IMR-90 (cell line): ENCODE measurements around the gene CHRM4. TPM values are rescaled to one million over a fixed set of nuclear protein-coding genes. Genes with fewer than 3 reads are reported as not detected.

Source experiments
- ATAC-seq: fragments of 200-7000 bp; cut with Tn5 transposase; 2 replicates; pipeline ENCODE4 v1.9.1; 2020; ENCODE audit warnings: low read depth, mild to moderate bottlenecking, moderate library complexity
- BruUV-seq: library from RNA; stranded (reverse); fragments of 400-500 nt; replicated peaks from 2 replicates; lab custom pipeline; 2021; lab: Mats Ljungman, UMichigan
- CTCF ChIA-PET: fragments of 300-600 bp; formaldehyde crosslinking; extraction: SDS; loops from one replicate; lab custom pipeline; 2021; ENCODE audit warnings: antibody characterized with exemption; lab: Yijun Ruan, JAX
- POLR2A ChIA-PET: fragments of 300-600 bp; sonication (Branson Sonifier 250); formaldehyde crosslinking; loops from one replicate; lab custom pipeline; 2022; ENCODE audit warnings: antibody characterized with exemption; ENCODE audit not compliant: unreplicated experiment; lab: Charles Lee
- DNase-seq: peaks from one replicate; pipeline ENCODE4 v3.0.0; 2013
- H2AFZ ChIP-seq: replicated peaks from 2 replicates; pipeline ENCODE3; 2013; ENCODE audit warnings: low read length, mild to moderate bottlenecking; ENCODE audit not compliant: poor library complexity
- H2AK5ac ChIP-seq: 2 replicates; pipeline ENCODE4 v1.6.1; 2013; ENCODE audit warnings: low read depth, low read length, inconsistent platforms
- H2AK9ac ChIP-seq: replicated peaks from 2 replicates; pipeline ENCODE3; 2013; ENCODE audit warnings: mild to moderate bottlenecking, low read depth, low read length, moderate library complexity; ENCODE audit not compliant: poor library complexity
- H2BK120ac ChIP-seq: 2 replicates; pipeline ENCODE4 v1.6.1; 2013; ENCODE audit warnings: low read depth, low read length, inconsistent platforms
- H2BK15ac ChIP-seq: 3 replicates; pipeline ENCODE4 v1.6.1; 2013; ENCODE audit warnings: low read depth, low read length, inconsistent platforms
- H2BK20ac ChIP-seq: 2 replicates; pipeline ENCODE4 v1.6.1; 2013; ENCODE audit warnings: low read depth, mild to moderate bottlenecking, inconsistent platforms, low read length, moderate library complexity
- H2BK5ac ChIP-seq: 2 replicates; pipeline ENCODE4 v1.6.1; 2013; ENCODE audit warnings: mild to moderate bottlenecking, low read depth, low read length, inconsistent platforms; ENCODE audit not compliant: poor library complexity, severe bottlenecking
- H3K14ac ChIP-seq: replicated peaks from 2 replicates; pipeline ENCODE4 v1.6.1; 2013; ENCODE audit warnings: low read depth, low read length, inconsistent platforms
- H3K18ac ChIP-seq: 2 replicates; pipeline ENCODE4 v1.6.1; 2013; ENCODE audit warnings: low read depth, low read length, control low read depth
- H3K23ac ChIP-seq: 2 replicates; pipeline ENCODE4 v1.6.1; 2013; ENCODE audit warnings: low read depth, low read length, inconsistent platforms
- H3K27ac ChIP-seq: 2 replicates; pipeline ENCODE4 v1.5.1; 2013; ENCODE audit warnings: mild to moderate bottlenecking, control low read depth, low read length; ENCODE audit not compliant: insufficient read depth
- H3K27me3 ChIP-seq: 2 replicates; pipeline ENCODE4 v1.6.1; 2013; ENCODE audit warnings: low read length; ENCODE audit not compliant: control insufficient read depth, insufficient read depth
- H3K36me3 ChIP-seq: 2 replicates; pipeline ENCODE4 v1.6.1; 2013; ENCODE audit warnings: low read length, mixed read lengths; ENCODE audit not compliant: control insufficient read depth, insufficient read depth
- H3K4ac ChIP-seq: 2 replicates; pipeline ENCODE4 v1.6.1; 2013; ENCODE audit warnings: low read depth, low read length, inconsistent platforms
- H3K4me1 ChIP-seq: 2 replicates; pipeline ENCODE4 v1.6.1; 2013; ENCODE audit warnings: low read length, mixed read lengths; ENCODE audit not compliant: control insufficient read depth, insufficient read depth
- H3K4me2 ChIP-seq: 2 replicates; pipeline ENCODE4 v1.6.1; 2013; ENCODE audit warnings: low read depth, mild to moderate bottlenecking, control low read depth, low read length, moderate library complexity
- H3K4me3 ChIP-seq: 2 replicates; pipeline ENCODE4 v1.5.1; 2013; ENCODE audit warnings: low read depth, mild to moderate bottlenecking, control low read depth, low read length, moderate library complexity; ENCODE audit not compliant: insufficient read depth
- H3K56ac ChIP-seq: 2 replicates; pipeline ENCODE4 v1.6.1; 2013; ENCODE audit warnings: low read length, inconsistent platforms; ENCODE audit not compliant: insufficient read depth; ENCODE audit errors: extremely low read depth
- H3K79me1 ChIP-seq, 2 experiments: 2 replicates each; pipeline ENCODE4 v1.6.1; 2013; ENCODE audit warnings: low read length in 2 of 2, inconsistent platforms in 1 of 2, low read depth in 1 of 2
- H3K9ac ChIP-seq: 2 replicates; pipeline ENCODE4 v1.6.1; 2013; ENCODE audit warnings: low read depth, low read length, control low read depth
- H3K9me1 ChIP-seq: 2 replicates; pipeline ENCODE4 v1.6.1; 2013; ENCODE audit warnings: low read length, inconsistent platforms; ENCODE audit not compliant: insufficient read depth
- H3K9me3 ChIP-seq: 2 replicates; pipeline ENCODE4 v1.6.1; 2013; ENCODE audit warnings: low read length; ENCODE audit not compliant: control insufficient read depth, insufficient read depth
- H4K20me1 ChIP-seq: 2 replicates; pipeline ENCODE4 v1.6.1; 2013; ENCODE audit warnings: low read length, inconsistent platforms; ENCODE audit not compliant: insufficient read depth
- H4K5ac ChIP-seq: 2 replicates; pipeline ENCODE4 v1.6.1; 2013; ENCODE audit warnings: mild to moderate bottlenecking, low read depth, low read length, control low read depth
- H4K8ac ChIP-seq, 2 experiments: 2 replicates each; pipeline ENCODE4 v1.6.1; 2013; ENCODE audit warnings: low read depth in 2 of 2, low read length in 2 of 2, control low read depth in 1 of 2, inconsistent platforms in 1 of 2
- H4K91ac ChIP-seq: 2 replicates; pipeline ENCODE4 v1.6.1; 2013; ENCODE audit warnings: low read depth, low read length, inconsistent platforms; ENCODE audit not compliant: insufficient read depth
- BHLHE40 ChIP-seq: fragments of 150-350 bp; IDR thresholded peaks from 2 replicates; pipeline ENCODE4 v1.6.1; 2016; ENCODE audit warnings: mild to moderate bottlenecking, low read depth, low read length
- CEBPB ChIP-seq: IDR thresholded peaks from 2 replicates; pipeline ENCODE4 v1.6.1; 2012; ENCODE audit warnings: low read depth, low read length, improper control_type of control experiment
- CHD1 ChIP-seq: IDR thresholded peaks from 2 replicates; pipeline ENCODE4 v1.6.1; 2012; ENCODE audit warnings: low read depth, low read length, improper control_type of control experiment
- CTCF ChIP-seq: conservative IDR thresholded peaks from 2 replicates; pipeline ENCODE4 v1.5.1; 2012; ENCODE audit warnings: mild to moderate bottlenecking, low read depth, low read length, improper control_type of control experiment
- ELK1 ChIP-seq: fragments of 150-350 bp; IDR thresholded peaks from 2 replicates; pipeline ENCODE4 v1.6.1; 2016; ENCODE audit warnings: low read depth, mild to moderate bottlenecking, low read length, moderate library complexity, borderline replicate concordance
- FOS ChIP-seq: fragments of 150-350 bp; IDR thresholded peaks from 2 replicates; pipeline ENCODE4 v1.6.1; 2016; ENCODE audit warnings: low read depth, low read length
- MAFK ChIP-seq: IDR thresholded peaks from 2 replicates; pipeline ENCODE4 v1.6.1; 2012; ENCODE audit warnings: low read depth, low read length, improper control_type of control experiment
- MAZ ChIP-seq: IDR thresholded peaks from 2 replicates; pipeline ENCODE4 v1.6.1; 2012; ENCODE audit warnings: low read depth, mild to moderate bottlenecking, low read length, improper control_type of control experiment, moderate library complexity, borderline replicate concordance
- MXI1 ChIP-seq: IDR thresholded peaks from 2 replicates; pipeline ENCODE4 v1.6.1; 2012; ENCODE audit warnings: low read depth, mild to moderate bottlenecking, low read length, moderate library complexity, borderline replicate concordance
- NFE2L2 ChIP-seq: fragments of 150-350 bp; IDR thresholded peaks from 2 replicates; pipeline ENCODE4 v1.6.1; 2016; ENCODE audit warnings: low read depth, mild to moderate bottlenecking, low read length
- POLR2A ChIP-seq: IDR thresholded peaks from 2 replicates; pipeline ENCODE4 v1.6.1; 2012; ENCODE audit warnings: mild to moderate bottlenecking, low read depth, low read length
- RAD21 ChIP-seq: IDR thresholded peaks from 2 replicates; pipeline ENCODE4 v1.6.1; 2012; ENCODE audit warnings: low read length, improper control_type of control experiment
- RCOR1 ChIP-seq: IDR thresholded peaks from 2 replicates; pipeline ENCODE4 v1.6.1; 2012; ENCODE audit warnings: mild to moderate bottlenecking, low read length, improper control_type of control experiment; ENCODE audit not compliant: insufficient replicate concordance
- RFX5 ChIP-seq: IDR thresholded peaks from 2 replicates; pipeline ENCODE4 v1.8.0; 2012; ENCODE audit warnings: low read depth, mild to moderate bottlenecking, low read length, moderate library complexity
- SMC3 ChIP-seq: fragments of 150-350 bp; IDR thresholded peaks from 2 replicates; pipeline ENCODE4 v1.6.1; 2016; ENCODE audit warnings: low read depth, mild to moderate bottlenecking, antibody characterized with exemption, low read length, moderate library complexity
- USF2 ChIP-seq: fragments of 150-350 bp; IDR thresholded peaks from 2 replicates; pipeline ENCODE4 v1.6.1; 2017; ENCODE audit warnings: mild to moderate bottlenecking, antibody characterized with exemption, low read length, low read depth
- dilution Hi-C: fragments of 300-500 bp; cut with HindIII; formaldehyde crosslinking; loops from one replicate; pipeline ENCODE4 v1.14.3; 2018; ENCODE audit warnings: low sequenced_read_pairs; ENCODE audit not compliant: unreplicated experiment
- in situ Hi-C: fragments of 300-500 bp; cut with MboI; formaldehyde crosslinking; loops from 3 replicates; pipeline ENCODE4 v1.14.3; 2019; ENCODE audit warnings: low sequenced_read_pairs, inconsistent platforms, mixed read lengths
- intact Hi-C: fragments of 100-400 bp; cut with micrococcal nuclease; formaldehyde crosslinking; loops from 2 replicates; pipeline ENCODE4 v1.10.0; 2022
- polyA plus RNA-seq, 3 experiments: library from polyadenylated mRNA; depleted of rRNA; stranded (reverse); fragments of >200 nt; gene quantifications; 2 replicates each; pipeline ENCODE4 v1.2.3, GENCODE V29; 2012; ENCODE audit warnings: low replicate concordance in 1 of 3
- total RNA-seq: library from RNA; depleted of rRNA; stranded (reverse); fragments of >200 nt; gene quantifications from 2 replicates; pipeline ENCODE4 v1.2.3, GENCODE V29; 2012

The CHRM4 gene
- total and polyA plus RNA-seq, 2 of the 4 experiments (the other 2 are of a cell fraction) = 0.09 to 0.18 TPM

GRCh38 chr11:46431211-46431610 lies 39.6 kb upstream of the CHRM4 start:
- Histone ChIP-seq H2BK20ac (no peak overlapping the region), H4K8ac (no peak overlapping the region), H3K56ac (no peak overlapping the region), H3K18ac (no peak overlapping the region), H4K20me1 (peaks cover 9% of the 10 kb centered on the region; the same call in 1 of the 2 replicates), H2BK5ac (no peak overlapping the region), H3K4me3 (no peak overlapping the region), H2AFZ (no peak overlapping the region), H2BK120ac (no peak overlapping the region), H3K36me3 (peaks cover 29% of the 10 kb centered on the region), H2AK9ac (no peak overlapping the region), H3K9ac (no peak overlapping the region), H4K91ac (no peak overlapping the region), H2BK15ac (no peak overlapping the region), H2AK5ac (no peak overlapping the region), H3K9me3 (no peaks in the 10 kb centered on the region), H3K14ac (no peak overlapping the region), H3K23ac (no peak overlapping the region), H3K4me1 (no peaks in the 10 kb centered on the region), H3K4ac (no peak overlapping the region), H3K79me1 (peaks cover 0 to 9% of the 10 kb centered on the region in 2 experiments; a peak in 1 of 4 replicates), H3K27me3 (no peaks in the 10 kb centered on the region), H3K9me1 (peaks cover 8% of the 10 kb centered on the region), H3K4me2 (no peak overlapping the region), H3K27ac (no peak overlapping the region), H4K5ac (no peak overlapping the region)
- BruUV-seq = no TSS peak
- intact Hi-C loops = no loop called here
- in situ Hi-C loops = no loop called here
- dilution Hi-C loops = no loop called here
- TF ChIP-seq CHD1 (no peak), POLR2A (no peak), USF2 (no peak), BHLHE40 (no peak), CEBPB (no peak), MAFK (no peak), ELK1 (no peak), RCOR1 (no peak), SMC3 (no peak), RFX5 (no peak), RAD21 (no peak), MXI1 (no peak), FOS (no peak), CTCF (no peak), NFE2L2 (no peak), MAZ (no peak)
- DNase-seq = no peak
- CTCF ChIA-PET = interaction anchor here (1.5 to 2.4 kb wide), 2 partner anchors 10 to 59 kb away, joined by 3 to 7 read pairs; no protein-coding TSS in a partner anchor
- POLR2A ChIA-PET = no interaction called here
- ATAC-seq = no peak
